ENCODE results near the gene HSP90AA1. TPM values are rescaled to one million over a fixed set of nuclear protein-coding genes. Genes with fewer than 3 reads are reported as not detected.

Gene HSP90AA1
- total and polyA plus RNA-seq, 2 experiments from 2014 or later, result 1,401 to 2,107 TPM

- no peak overlapping the region for H3K27ac Mint-ChIP-seq
- H3K36me3 Mint-ChIP-seq (ENCODE audit: low read depth), result peaks cover 64% of the 10 kb centered on the region
- Histone ChIP-seq H3K4me1 (ENCODE audit: insufficient read depth) (no peaks in the 10 kb centered on the region), H4K20me1 (replicated peaks; ENCODE audit: insufficient read depth) (no peaks in the 10 kb centered on the region; the same call in 1 of the 2 replicates), H3F3A (replicated peaks; ENCODE audit: low read depth) (peaks cover 22% of the 10 kb centered on the region; the same call in 1 of the 2 replicates), H3K27me3 (ENCODE audit: insufficient read depth) (no peaks in the 10 kb centered on the region), H3K4me2 (no peak overlapping the region), H3K79me2 (replicated peaks; ENCODE audit: insufficient read depth) (no peaks in the 10 kb centered on the region), H3K27ac (ENCODE audit: low read depth) (no peak overlapping the region), H3K9me2 (ENCODE audit: insufficient read depth) (no peaks in the 10 kb centered on the region), H3K4me3 (no peak overlapping the region), H2AFZ (no peak overlapping the region), H3K36me3 (ENCODE audit: insufficient read depth) (peaks cover 16% of the 10 kb centered on the region)
- TF ChIP-seq REST (IDR thresholded peaks at IDR 0.05; ENCODE audit: unreplicated experiment), result no peak
- TF ChIP-seq STAT1 (IDR thresholded peaks at IDR 0.05; ENCODE audit: unreplicated experiment), result no peak
- TF ChIP-seq ZNF331 (CRISPR knock-in tag; IDR thresholded peaks at IDR 0.05; ENCODE audit: low read depth), result no peak
- no peak for TF ChIP-seq ZNF462 (CRISPR knock-in tag; IDR thresholded peaks at IDR 0.05)
- no peak for TF ChIP-seq POLR2AphosphoS5 (IDR thresholded peaks at IDR 0.05; ENCODE audit: low read depth)
- H3K4me1 Mint-ChIP-seq, result peaks cover 27% of the 10 kb centered on the region
- H3K27me3 Mint-ChIP-seq (ENCODE audit: insufficient read depth, low read depth, poor library complexity), result peaks cover 17% of the 10 kb centered on the region
- no peak overlapping the region for H3K4me3 Mint-ChIP-seq
- ATAC-seq, result no peak
- no peak for DNase-seq (ENCODE audit: low spot score)
- H3K9me3 Mint-ChIP-seq, result no peaks in the 10 kb centered on the region; the same call in 2 of the 3 replicates
These were observed 34.3 kb downstream of the HSP90AA1 start for GRCh38 chr14:102052522-102052921.

Measured in GM23338 (cell line).